ENCODE results near the gene MIOX. TPM values are rescaled to one million over a fixed set of nuclear protein-coding genes. Genes with fewer than 3 reads are reported as not detected.

Gene MIOX
- total RNA-seq, 4 donors from 2014 or later = not detected

- DNase-seq (ENCODE audit: low spot score in 2 of 2) = no peak
- H3K4me3 ChIP-seq (ENCODE audit: low read depth, poor library complexity, severe bottlenecking) = no peak overlapping the region
- TF ChIP-seq CTCF (IDR thresholded peaks at IDR 0.05) (no peak), POLR2A (IDR thresholded peaks at IDR 0.05) (no peak)
- 71 to 75% methylated on average over 24 to 29 of the region's 30 CpGs for WGBS, 2 donors
- intact Hi-C loops (cut with DNase I; ENCODE audit: low total_unique reads) = no loop called here
Observed at GRCh38 chr22:50445071-50445879, 41.4 kb upstream of the MIOX start.

- 72 to 80% methylated on average over 10 to 11 of the region's 17 CpGs for WGBS, 2 donors
- intact Hi-C loops (cut with DNase I; ENCODE audit: low total_unique reads) = no loop called here
- H3K4me3 ChIP-seq (ENCODE audit: low read depth, poor library complexity, severe bottlenecking) = no peak overlapping the region
- TF ChIP-seq CTCF (IDR thresholded peaks at IDR 0.05) (no peak), POLR2A (IDR thresholded peaks at IDR 0.05) (no peak)
- DNase-seq (ENCODE audit: low spot score in 2 of 2) = no peak
Observed at GRCh38 chr22:50445880-50446707, 40.6 kb upstream of the MIOX start.

DNA sequence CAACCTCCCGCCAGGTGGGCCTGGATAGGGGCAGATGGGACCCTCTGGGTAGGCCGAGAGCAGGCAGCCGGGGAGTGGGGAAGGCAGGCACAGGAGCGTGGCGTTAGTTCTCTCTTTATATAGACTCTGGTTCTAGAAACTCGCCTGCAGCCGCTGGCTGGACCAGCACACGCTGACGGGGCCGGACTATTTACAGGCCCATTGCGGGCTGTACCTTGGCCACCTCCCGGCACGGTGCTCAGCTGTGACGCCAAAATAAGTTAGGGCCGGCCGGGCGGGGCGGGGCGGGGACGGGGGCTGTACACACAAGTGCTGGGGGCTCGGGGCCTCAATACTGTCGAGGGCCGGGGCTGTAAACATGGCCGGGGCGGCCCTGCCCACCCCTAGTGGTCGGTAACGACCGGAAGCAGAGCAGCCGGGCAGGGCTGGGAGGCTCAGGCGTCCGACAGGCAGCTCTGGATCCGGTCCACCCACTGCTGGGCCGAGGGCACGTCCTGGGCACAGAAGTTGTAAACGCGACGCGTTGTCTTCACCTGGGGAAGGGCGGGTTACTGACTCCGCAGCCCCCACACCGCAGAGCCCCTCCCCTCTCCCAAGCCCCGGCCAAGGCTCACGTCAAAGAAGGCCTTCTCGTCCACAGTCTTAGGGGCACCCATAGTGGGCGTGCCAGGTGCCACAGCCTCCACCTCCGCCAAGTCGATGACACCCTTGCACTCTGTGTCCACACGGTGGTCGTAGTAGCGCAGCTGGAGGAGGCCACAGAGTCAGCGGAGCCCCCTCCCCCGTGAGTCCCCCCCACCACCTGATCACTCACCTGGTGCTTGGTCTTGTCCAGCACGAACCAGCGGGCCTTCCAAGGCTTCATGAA is 39.7 kb upstream of the MIOX start:
- no peak for DNase-seq (ENCODE audit: low spot score in 2 of 2)
- 85 to 87% methylated on average over 33 to 53 of the region's 54 CpGs for WGBS, 2 donors
- no peak overlapping the region for H3K4me3 ChIP-seq (ENCODE audit: low read depth, poor library complexity, severe bottlenecking)
- TF ChIP-seq POLR2A (IDR thresholded peaks at IDR 0.05) (no peak), CTCF (IDR thresholded peaks at IDR 0.05) (no peak)
- intact Hi-C loops (cut with DNase I; ENCODE audit: low total_unique reads) = no loop called here

DNA sequence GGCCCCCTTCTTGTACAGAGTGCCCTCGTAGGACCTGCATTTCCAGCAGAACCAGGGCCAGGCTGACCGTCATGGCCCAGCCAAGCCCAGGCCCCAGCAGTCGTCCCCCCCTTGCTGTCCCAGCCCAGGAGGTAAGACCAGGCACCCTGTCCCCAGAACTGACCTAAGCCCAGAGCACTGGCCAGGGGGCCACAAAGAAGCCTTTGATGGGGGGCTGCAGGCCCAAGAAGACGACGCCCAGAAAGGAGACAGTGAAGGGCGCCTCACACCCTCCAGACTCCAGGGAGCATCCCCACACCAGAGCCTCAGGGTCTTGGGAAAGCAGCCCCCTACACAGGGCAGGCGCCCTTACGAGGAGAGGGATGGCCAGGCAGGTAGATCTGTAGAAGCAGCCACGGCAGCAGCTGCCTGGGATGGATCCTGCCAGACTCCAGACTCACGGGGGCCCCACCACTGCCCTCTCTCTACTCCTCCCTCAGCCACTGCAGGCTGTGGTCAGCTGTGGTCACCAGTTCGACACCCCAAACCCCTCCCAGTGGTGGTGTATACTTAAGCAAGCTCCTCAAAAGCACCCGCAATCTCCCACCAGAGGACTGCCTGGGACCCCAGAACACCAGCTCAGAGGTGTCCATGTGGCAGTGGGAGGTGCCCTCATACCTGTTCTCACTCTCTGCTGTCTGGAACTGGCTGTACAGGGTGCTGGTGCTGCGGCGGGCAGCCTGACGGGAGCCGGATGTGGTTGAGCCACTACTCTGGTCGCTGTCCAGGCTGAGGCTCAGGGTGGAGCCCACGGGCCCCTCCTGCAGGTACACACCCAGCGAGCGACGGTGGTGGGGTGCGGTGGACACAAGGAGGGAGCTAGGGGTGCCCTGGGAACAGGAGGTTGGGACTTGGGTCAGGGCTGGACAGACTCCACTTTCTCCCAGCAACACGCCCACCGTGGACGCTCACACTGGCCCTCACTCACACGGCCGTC is 38.8 kb upstream of the MIOX start:
- 77 to 90% methylated on average over 21 to 26 of the region's 27 CpGs for WGBS, 2 donors
- H3K4me3 ChIP-seq (ENCODE audit: low read depth, poor library complexity, severe bottlenecking) = no peak overlapping the region
- TF ChIP-seq POLR2A (IDR thresholded peaks at IDR 0.05) = no peak
- TF ChIP-seq CTCF (IDR thresholded peaks at IDR 0.05) = no peak
- DNase-seq (ENCODE audit: low spot score in 2 of 2) = no peak
- intact Hi-C loops (cut with DNase I; ENCODE audit: low total_unique reads) = no loop called here

- no peak for DNase-seq (ENCODE audit: low spot score in 2 of 2)
- WGBS, 2 donors = 77 to 91% methylated on average over 5 of the region's 5 CpGs
- TF ChIP-seq CTCF (IDR thresholded peaks at IDR 0.05) (no peak), POLR2A (IDR thresholded peaks at IDR 0.05) (no peak)
- H3K4me3 ChIP-seq (ENCODE audit: low read depth, poor library complexity, severe bottlenecking) = no peak overlapping the region
- intact Hi-C loops (cut with DNase I; ENCODE audit: low total_unique reads) = no loop called here
Observed at GRCh38 chr22:50452649-50453048, 34.0 kb upstream of the MIOX start.

All from lower leg skin (tissue), 4 donors.